WTC11 (cell line): ENCODE data around the gene WNT3A. TPM values are rescaled to one million over a fixed set of nuclear protein-coding genes. Genes with fewer than 3 reads are reported as not detected.

ENCODE experiments used
- ATAC-seq: fragments of 200-7000 bp; cut with Tn5 transposase; 2 replicates; pipeline ENCODE4 v1.10.0; 2021; ENCODE audit warnings: mild to moderate bottlenecking, moderate library complexity
- CTCF ChIA-PET: fragments of 300-600 bp; sonication (Branson Sonifier 250); formaldehyde crosslinking; loops from one replicate; lab custom pipeline; 2021; ENCODE audit warnings: antibody characterized with exemption; lab: Charles Lee
- POLR2A ChIA-PET: fragments of 350-600 bp; sonication (Branson Sonifier 250); formaldehyde crosslinking; loops from one replicate; lab custom pipeline; 2021; ENCODE audit warnings: antibody characterized with exemption; lab: Charles Lee
- DNase-seq: peaks from one replicate; pipeline ENCODE4 v3.0.0; 2021; ENCODE audit warnings: low spot score
- H3K27ac Mint-ChIP-seq: 2 replicates; pipeline ENCODE4 v1.8.0; 2021; ENCODE audit warnings: mixed read lengths
- H3K27me3 Mint-ChIP-seq: 2 replicates; pipeline ENCODE4 v1.8.0; 2021; ENCODE audit warnings: low read depth, mild to moderate bottlenecking, moderate library complexity, mixed read lengths
- H3K36me3 Mint-ChIP-seq: 2 replicates; pipeline ENCODE4 v1.8.0; 2021; ENCODE audit warnings: mixed read lengths
- H3K4me1 Mint-ChIP-seq: 2 replicates; pipeline ENCODE4 v1.8.0; 2022; ENCODE audit warnings: mixed read lengths
- H3K4me3 Mint-ChIP-seq: 2 replicates; pipeline ENCODE4 v1.8.0; 2021; ENCODE audit warnings: mild to moderate bottlenecking, moderate library complexity, mixed read lengths
- H3K9me3 Mint-ChIP-seq: 2 replicates; pipeline ENCODE4 v1.8.0; 2021; ENCODE audit warnings: mixed read lengths
- E2F5 ChIP-seq: sonication (generic); formaldehyde crosslinking; IDR thresholded peaks from 2 replicates; pipeline ENCODE4 v1.8.1; 2022; ENCODE audit warnings: mild to moderate bottlenecking, moderate library complexity, missing genetic modification reagents
- ELF4 ChIP-seq: sonication (generic); formaldehyde crosslinking; IDR thresholded peaks from 2 replicates; pipeline ENCODE4 v1.8.1; 2022; ENCODE audit warnings: low read depth, mild to moderate bottlenecking, moderate library complexity, missing genetic modification reagents
- ERG ChIP-seq: fragments of 250-450 bp; sonication (Bioruptor Pico); IDR thresholded peaks from 2 replicates; pipeline ENCODE4 v1.8.0; 2021; ENCODE audit warnings: mild to moderate bottlenecking
- ETV6 ChIP-seq: sonication (generic); formaldehyde crosslinking; IDR thresholded peaks from 2 replicates; pipeline ENCODE4 v1.8.1; 2022; ENCODE audit warnings: mild to moderate bottlenecking, missing genetic modification reagents
- HMGA2 ChIP-seq: fragments of 250-450 bp; sonication (Bioruptor Pico); IDR thresholded peaks from 2 replicates; pipeline ENCODE4 v1.4.0; 2021; ENCODE audit warnings: mild to moderate bottlenecking, moderate library complexity
- MLX ChIP-seq: sonication (generic); formaldehyde crosslinking; IDR thresholded peaks from 2 replicates; pipeline ENCODE4 v1.8.1; 2023; ENCODE audit warnings: mild to moderate bottlenecking, missing genetic modification reagents, moderate library complexity
- MXD4 ChIP-seq: fragments of 250-450 bp; sonication (Bioruptor Pico); IDR thresholded peaks from 2 replicates; pipeline ENCODE4 v1.8.0; 2021; ENCODE audit warnings: mild to moderate bottlenecking, moderate library complexity, borderline replicate concordance
- MYBL2 ChIP-seq: sonication (generic); formaldehyde crosslinking; IDR thresholded peaks from 2 replicates; pipeline ENCODE4 v1.8.1; 2023; ENCODE audit warnings: mild to moderate bottlenecking, moderate library complexity, missing genetic modification reagents
- NR1H2 ChIP-seq: sonication (generic); formaldehyde crosslinking; IDR thresholded peaks from 2 replicates; pipeline ENCODE4 v1.9.0; 2021; ENCODE audit warnings: mild to moderate bottlenecking, moderate library complexity, missing genetic modification reagents
- PRDM15 ChIP-seq: sonication (generic); formaldehyde crosslinking; IDR thresholded peaks from 2 replicates; pipeline ENCODE4 v1.8.0; 2022; ENCODE audit warnings: missing genetic modification reagents
- STAT6 ChIP-seq: sonication (generic); formaldehyde crosslinking; conservative IDR thresholded peaks from 2 replicates; pipeline ENCODE4 v1.8.1; 2023; ENCODE audit warnings: mild to moderate bottlenecking, low read depth, missing genetic modification reagents, moderate library complexity
- TEAD4 ChIP-seq: sonication (generic); formaldehyde crosslinking; IDR thresholded peaks from 2 replicates; pipeline ENCODE4 v1.8.0; 2022; ENCODE audit warnings: mild to moderate bottlenecking, missing genetic modification reagents
- TP53 ChIP-seq: sonication (generic); formaldehyde crosslinking; IDR thresholded peaks from 2 replicates; pipeline ENCODE4 v1.8.1; 2023; ENCODE audit warnings: mild to moderate bottlenecking, missing genetic modification reagents
- USF1 ChIP-seq: sonication (generic); formaldehyde crosslinking; IDR thresholded peaks from 2 replicates; pipeline ENCODE4 v1.8.0; 2022; ENCODE audit warnings: mild to moderate bottlenecking, missing genetic modification reagents
- ZBTB21 ChIP-seq: sonication (generic); formaldehyde crosslinking; IDR thresholded peaks from 2 replicates; pipeline ENCODE4 v1.8.1; 2023; ENCODE audit warnings: mild to moderate bottlenecking, missing genetic modification reagents, borderline replicate concordance
- ZNF121 ChIP-seq: sonication (generic); formaldehyde crosslinking; IDR thresholded peaks from 2 replicates; pipeline ENCODE4 v1.8.0; 2023; ENCODE audit warnings: missing genetic modification reagents
- ZNF138 ChIP-seq: sonication (generic); formaldehyde crosslinking; conservative IDR thresholded peaks from 2 replicates; pipeline ENCODE4 v1.8.1; 2022; ENCODE audit warnings: mild to moderate bottlenecking, moderate library complexity, missing genetic modification reagents
- ZNF263 ChIP-seq: sonication (generic); formaldehyde crosslinking; IDR thresholded peaks from 2 replicates; pipeline ENCODE4 v1.8.1; 2022; ENCODE audit warnings: low read depth, mild to moderate bottlenecking, moderate library complexity, missing genetic modification reagents
- ZNF425 ChIP-seq: fragments of 250-450 bp; sonication (Bioruptor Pico); conservative IDR thresholded peaks from 2 replicates; pipeline ENCODE4 v1.9.0; 2021; ENCODE audit warnings: mild to moderate bottlenecking
- total RNA-seq: library from RNA; stranded (reverse); gene quantifications from 3 replicates; pipeline ENCODE4 v1.2.3, GENCODE V29; 2021

WNT3A gene
- total RNA-seq, 1 experiment from 2014 or later: 0.17 TPM

GRCh38 chr1:227959325-227959860 is 47.4 kb upstream of the WNT3A start:
- Mint-ChIP-seq H3K27ac (no peak overlapping the region), H3K27me3 (peaks cover 13% of the 10 kb centered on the region), H3K36me3 (no peaks in the 10 kb centered on the region), H3K4me1 (no peaks in the 10 kb centered on the region), H3K4me3 (no peak overlapping the region), H3K9me3 (peaks cover 7% of the 10 kb centered on the region)
- no peak for DNase-seq
- TF ChIP-seq TEAD4: no peak
- no peak for TF ChIP-seq PRDM15 (CRISPR knock-in tag)
- TF ChIP-seq MLX (CRISPR knock-in tag): no peak
- TF ChIP-seq ZNF138: no peak
- no peak for TF ChIP-seq TP53
- no peak for TF ChIP-seq ZNF121 (CRISPR knock-in tag)
- TF ChIP-seq MXD4 (CRISPR knock-in tag): no peak
- TF ChIP-seq ELF4 (CRISPR knock-in tag): no peak
- TF ChIP-seq HMGA2 (CRISPR knock-in tag): no peak
- TF ChIP-seq ZBTB21 (CRISPR knock-in tag): no peak
- no peak for TF ChIP-seq USF1 (CRISPR knock-in tag)
- no peak for TF ChIP-seq ETV6 (CRISPR knock-in tag)
- TF ChIP-seq ZNF425 (CRISPR knock-in tag): no peak
- no peak for TF ChIP-seq MYBL2 (CRISPR knock-in tag)
- TF ChIP-seq NR1H2: no peak
- TF ChIP-seq ZNF263 (CRISPR knock-in tag): no peak
- no peak for TF ChIP-seq ERG (CRISPR knock-in tag)
- no peak for TF ChIP-seq STAT6 (CRISPR knock-in tag)
- no peak for TF ChIP-seq E2F5 (CRISPR knock-in tag)
- ATAC-seq: peak; percentile 43; the same call in 1 of the 2 replicates
- CTCF ChIA-PET: interaction anchor here (0.6 to 1.4 kb wide), 4 partner anchors 32 to 513 kb away, joined by 3 to 7 read pairs (median 3); no protein-coding TSS in a partner anchor
- POLR2A ChIA-PET: no interaction called here
